Activated T-helper 1 cell treated with anti-CD3 and anti-CD28 coated beads, Interleukin-12 subunit alpha, Interleukin-12 subunit beta, Interleukin-2, Interleukin-4 antibody, amounts not matched to agents 30 ng/mL and 10 ng/mL and 1 ng/mL, durations not matched to agents 14 hours and 24 hours and 36 hours (primary cell): ENCODE measurements around the gene GALNT17. TPM values are rescaled to one million over a fixed set of nuclear protein-coding genes. Genes with fewer than 3 reads are reported as not detected.
"Not testable (repeated sequence)": the region's sequence is repeated elsewhere in the genome, so short reads cannot be mapped to it uniquely, and the experiment has no call there.

Experiments used
- DNase-seq: peaks from one replicate; pipeline ENCODE4 v3.0.0; 2021; ENCODE audit warnings: low spot score
- H3K27ac Mint-ChIP-seq: one replicate; pipeline ENCODE4 v1.8.0; 2021; ENCODE audit warnings: mild to moderate bottlenecking, mixed read lengths
- H3K27me3 Mint-ChIP-seq: one replicate; pipeline ENCODE4 v1.8.0; 2022; ENCODE audit warnings: mild to moderate bottlenecking, moderate library complexity, mixed read lengths; ENCODE audit not compliant: insufficient read depth
- H3K36me3 Mint-ChIP-seq: one replicate; pipeline ENCODE4 v1.8.0; 2021; ENCODE audit warnings: low read depth, mixed read lengths
- H3K4me1 Mint-ChIP-seq: one replicate; pipeline ENCODE4 v1.8.0; 2021; ENCODE audit warnings: low read depth, mixed read lengths
- H3K4me3 Mint-ChIP-seq: one replicate; pipeline ENCODE4 v1.8.0; 2021; ENCODE audit warnings: mild to moderate bottlenecking, moderate library complexity, mixed read lengths
- H3K9me3 Mint-ChIP-seq: one replicate; pipeline ENCODE4 v1.8.0; 2021; ENCODE audit warnings: mixed read lengths
- intact Hi-C: fragments of 100-400 bp; cut with micrococcal nuclease; formaldehyde crosslinking; loops from one replicate; pipeline ENCODE4 v1.15.1; 2024
- total RNA-seq: library from RNA; stranded (reverse); gene quantifications from 2 replicates; pipeline ENCODE4 v1.2.3, GENCODE V29; 2022

GALNT17 gene
- total RNA-seq, 1 donor from 2014 or later: not detected

GRCh38 chr7:71625545-71625944 lies 493.6 kb downstream of the GALNT17 start:
- Mint-ChIP-seq H3K27ac (no peak overlapping the region), H3K4me3 (no peak overlapping the region), H3K9me3 (peaks cover 24% of the 10 kb centered on the region), H3K4me1 (no peaks in the 10 kb centered on the region), H3K27me3 (no peaks in the 10 kb centered on the region), H3K36me3 (no peaks in the 10 kb centered on the region)
- no peak for DNase-seq
- intact Hi-C loops: no loop called here

DNA sequence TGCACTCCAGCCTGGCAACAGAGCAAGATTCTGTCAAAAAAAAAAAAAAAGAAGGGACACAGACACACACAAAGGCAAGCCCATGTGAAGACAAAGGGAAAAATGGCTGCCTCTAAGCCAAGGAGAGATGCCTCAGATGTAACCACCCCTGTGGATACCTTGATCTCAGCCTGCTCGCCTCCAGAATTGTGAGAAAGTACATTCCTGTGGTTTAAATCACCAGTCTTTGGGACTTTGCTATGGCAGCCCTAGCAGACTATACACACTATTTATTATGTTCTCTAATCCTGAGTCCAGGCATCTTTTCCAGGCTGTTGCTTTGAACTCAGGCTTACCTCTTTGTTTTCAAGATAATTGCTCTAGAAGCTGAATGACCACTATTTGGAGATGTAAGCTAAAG lies 494.3 kb downstream of the GALNT17 start:
- H3K27ac Mint-ChIP-seq: no peak overlapping the region
- DNase-seq: no peak
- H3K36me3 Mint-ChIP-seq: no peaks in the 10 kb centered on the region
- H3K4me1 Mint-ChIP-seq: no peaks in the 10 kb centered on the region
- no peak overlapping the region for H3K4me3 Mint-ChIP-seq
- no peaks in the 10 kb centered on the region for H3K27me3 Mint-ChIP-seq
- intact Hi-C loops: no loop called here
- peaks cover 25% of the 10 kb centered on the region for H3K9me3 Mint-ChIP-seq

DNA sequence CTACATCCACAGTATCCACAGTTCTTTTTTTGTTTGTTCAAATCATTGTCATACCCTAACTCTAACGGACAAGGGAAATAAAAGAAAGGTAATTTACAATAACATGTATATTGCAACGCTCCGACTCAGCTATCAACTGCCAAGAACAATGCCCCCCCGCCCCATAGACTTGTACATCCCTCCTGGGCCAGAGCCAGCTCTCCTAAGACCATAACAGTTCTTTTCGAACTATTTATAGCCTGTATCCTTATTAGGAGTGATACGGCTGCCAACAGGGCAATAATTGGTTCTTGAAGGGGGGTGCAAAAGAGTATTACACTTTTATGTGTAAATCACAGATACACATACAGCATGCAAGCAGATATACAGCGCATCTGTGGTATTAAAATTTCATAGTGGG lies 495.7 kb downstream of the GALNT17 start:
- H3K27ac Mint-ChIP-seq: no peak overlapping the region
- H3K36me3 Mint-ChIP-seq: no peaks in the 10 kb centered on the region
- no peak for DNase-seq
- H3K4me1 Mint-ChIP-seq: no peaks in the 10 kb centered on the region
- intact Hi-C loops: no loop called here
- peaks cover 28% of the 10 kb centered on the region for H3K9me3 Mint-ChIP-seq
- H3K4me3 Mint-ChIP-seq: no peak overlapping the region
- H3K27me3 Mint-ChIP-seq: no peaks in the 10 kb centered on the region

GRCh38 chr7:71630516-71630915 lies 498.6 kb downstream of the GALNT17 start:
- Mint-ChIP-seq H3K4me1 (no peaks in the 10 kb centered on the region), H3K9me3 (peaks cover 32% of the 10 kb centered on the region), H3K27ac (no peak overlapping the region), H3K4me3 (no peak overlapping the region), H3K27me3 (no peaks in the 10 kb centered on the region), H3K36me3 (no peaks in the 10 kb centered on the region)
- no peak for DNase-seq
- intact Hi-C loops: no loop called here

DNA sequence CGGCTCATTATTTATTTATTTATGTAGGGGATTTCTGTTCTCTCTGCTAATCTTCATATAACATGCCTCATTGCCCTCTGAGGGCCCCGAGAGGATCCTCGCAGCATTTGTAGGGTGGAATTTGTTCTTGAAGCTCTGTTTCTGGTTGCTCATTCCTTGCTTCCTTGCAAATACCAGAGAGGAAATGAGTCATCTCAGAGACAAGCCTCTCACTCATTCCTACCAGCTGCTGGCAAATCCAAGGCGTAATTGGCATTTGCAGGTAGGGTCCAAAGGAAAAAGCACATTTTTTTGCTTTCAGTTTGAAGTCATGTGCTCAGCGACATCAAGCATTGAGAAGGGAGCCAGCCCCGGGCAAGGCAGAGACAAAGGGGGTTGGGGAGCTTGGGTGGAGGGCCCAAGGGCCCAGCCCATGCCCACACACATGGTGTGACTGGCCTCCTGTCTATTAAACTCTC lies 501.6 kb downstream of the GALNT17 start:
- no peak for DNase-seq
- no peak overlapping the region for H3K27ac Mint-ChIP-seq
- H3K27me3 Mint-ChIP-seq: no peaks in the 10 kb centered on the region
- no peaks in the 10 kb centered on the region for H3K36me3 Mint-ChIP-seq
- H3K4me3 Mint-ChIP-seq: no peak overlapping the region
- intact Hi-C loops: no loop called here
- peaks cover 38% of the 10 kb centered on the region for H3K9me3 Mint-ChIP-seq
- H3K4me1 Mint-ChIP-seq: no peaks in the 10 kb centered on the region

DNA sequence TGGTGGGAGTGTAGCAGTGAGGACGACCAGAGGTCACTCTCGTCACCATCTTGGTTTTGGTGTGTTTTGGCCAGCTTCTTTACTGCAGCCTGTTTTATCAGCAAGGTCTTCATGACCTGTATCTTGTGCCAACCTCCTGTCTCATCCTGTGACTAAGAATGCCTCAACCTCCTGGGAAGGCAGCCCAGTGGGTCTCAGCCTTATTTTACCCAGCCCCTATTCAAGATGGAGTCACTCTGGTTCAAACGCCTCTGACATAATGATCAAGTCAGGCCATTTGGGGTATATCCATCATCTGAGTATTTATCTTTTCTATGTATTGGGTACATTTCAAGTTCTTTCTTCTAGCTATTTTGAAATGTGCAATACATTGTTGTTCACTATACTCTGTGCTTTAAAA lies 503.9 kb downstream of the GALNT17 start:
- H3K4me3 Mint-ChIP-seq, intact Hi-C loops, H3K27me3 Mint-ChIP-seq, DNase-seq, H3K27ac Mint-ChIP-seq, H3K4me1 Mint-ChIP-seq, H3K36me3 Mint-ChIP-seq: not testable (repeated sequence)
- H3K9me3 Mint-ChIP-seq: peaks cover 38% of the 10 kb centered on the region

- intact Hi-C loops: no loop called here
- Mint-ChIP-seq H3K36me3 (no peaks in the 10 kb centered on the region), H3K4me1 (no peaks in the 10 kb centered on the region), H3K27me3 (no peaks in the 10 kb centered on the region), H3K9me3 (peaks cover 36% of the 10 kb centered on the region), H3K4me3 (no peak overlapping the region), H3K27ac (no peak overlapping the region)
- no peak for DNase-seq
Measured at GRCh38 chr7:71636329-71636728, 504.4 kb downstream of the GALNT17 start.

- Mint-ChIP-seq H3K9me3 (peaks cover 34% of the 10 kb centered on the region), H3K27ac (no peak overlapping the region)
Measured at GRCh38 chr7:71637578-71637977, 505.6 kb downstream of the GALNT17 start.

DNA sequence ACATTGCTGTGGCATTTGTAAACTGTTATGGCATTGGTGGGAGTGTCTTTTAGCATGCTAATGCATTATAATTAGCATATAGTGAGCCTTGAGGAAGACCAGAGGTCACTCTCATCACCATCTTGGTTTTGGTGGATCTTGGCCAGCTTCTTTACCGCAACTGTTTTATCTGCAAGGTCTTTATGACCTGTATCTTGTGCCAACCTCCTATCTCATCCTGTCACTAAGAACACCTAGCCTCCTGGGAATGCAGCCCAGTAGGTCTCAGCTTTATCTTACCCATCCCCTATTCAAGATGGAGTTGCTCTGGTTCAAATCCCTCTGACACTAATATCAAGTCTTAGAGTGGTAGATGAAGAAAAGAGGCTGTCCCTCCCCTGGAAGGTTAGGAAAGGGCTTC lies 506.2 kb downstream of the GALNT17 start:
- H3K27me3 Mint-ChIP-seq: no peaks in the 10 kb centered on the region
- no peak overlapping the region for H3K27ac Mint-ChIP-seq
- peaks cover 38% of the 10 kb centered on the region for H3K9me3 Mint-ChIP-seq
- H3K4me3 Mint-ChIP-seq: no peak overlapping the region
- DNase-seq: no peak
- H3K36me3 Mint-ChIP-seq: no peaks in the 10 kb centered on the region
- intact Hi-C loops: no loop called here
- H3K4me1 Mint-ChIP-seq: no peaks in the 10 kb centered on the region

More at GRCh38 chr7:71637578-71637977, 505.6 kb downstream of the GALNT17 start:
- Mint-ChIP-seq H3K4me1 (no peaks in the 10 kb centered on the region), H3K36me3 (no peaks in the 10 kb centered on the region), H3K27me3 (no peaks in the 10 kb centered on the region), H3K4me3 (no peak overlapping the region)
- intact Hi-C loops: no loop called here
- DNase-seq: no peak

- no peak for DNase-seq
- H3K4me3 Mint-ChIP-seq: no peak overlapping the region
- intact Hi-C loops: no loop called here
- no peaks in the 10 kb centered on the region for H3K4me1 Mint-ChIP-seq
- peaks cover 35% of the 10 kb centered on the region for H3K9me3 Mint-ChIP-seq
- no peaks in the 10 kb centered on the region for H3K27me3 Mint-ChIP-seq
- H3K27ac Mint-ChIP-seq: no peak overlapping the region
- no peaks in the 10 kb centered on the region for H3K36me3 Mint-ChIP-seq
Measured at GRCh38 chr7:71639382-71640085, 507.6 kb downstream of the GALNT17 start.

GRCh38 chr7:71643031-71643430 lies 511.1 kb downstream of the GALNT17 start:
- H3K27ac Mint-ChIP-seq, H3K4me3 Mint-ChIP-seq, H3K27me3 Mint-ChIP-seq, DNase-seq, intact Hi-C loops, H3K4me1 Mint-ChIP-seq, H3K36me3 Mint-ChIP-seq: not testable (repeated sequence)
- H3K9me3 Mint-ChIP-seq: peaks cover 36% of the 10 kb centered on the region

DNA sequence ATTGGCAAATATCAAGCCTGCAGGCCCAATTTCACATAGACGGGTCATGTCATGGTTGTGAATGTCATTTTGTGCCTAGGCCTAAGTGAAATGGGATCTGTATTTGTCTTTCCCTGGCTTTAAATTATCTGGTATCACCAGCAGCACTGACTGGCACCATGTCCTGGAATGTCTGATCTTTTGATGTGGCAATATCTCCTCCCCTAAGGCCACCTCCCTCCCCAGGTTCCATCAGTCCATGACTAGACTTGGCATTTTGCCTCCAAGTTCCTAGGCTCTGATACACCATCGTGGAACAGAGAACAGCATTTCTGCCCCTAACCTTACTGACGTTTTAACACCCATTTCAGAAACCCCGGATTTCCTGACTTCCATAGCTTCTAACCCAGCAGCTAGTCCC lies 513.9 kb downstream of the GALNT17 start:
- H3K27ac Mint-ChIP-seq: no peak overlapping the region
- peaks cover 44% of the 10 kb centered on the region for H3K9me3 Mint-ChIP-seq
- intact Hi-C loops: no loop called here
- H3K27me3 Mint-ChIP-seq: no peaks in the 10 kb centered on the region
- H3K4me1 Mint-ChIP-seq: no peaks in the 10 kb centered on the region
- H3K36me3 Mint-ChIP-seq: no peaks in the 10 kb centered on the region
- no peak for DNase-seq
- H3K4me3 Mint-ChIP-seq: no peak overlapping the region

DNA sequence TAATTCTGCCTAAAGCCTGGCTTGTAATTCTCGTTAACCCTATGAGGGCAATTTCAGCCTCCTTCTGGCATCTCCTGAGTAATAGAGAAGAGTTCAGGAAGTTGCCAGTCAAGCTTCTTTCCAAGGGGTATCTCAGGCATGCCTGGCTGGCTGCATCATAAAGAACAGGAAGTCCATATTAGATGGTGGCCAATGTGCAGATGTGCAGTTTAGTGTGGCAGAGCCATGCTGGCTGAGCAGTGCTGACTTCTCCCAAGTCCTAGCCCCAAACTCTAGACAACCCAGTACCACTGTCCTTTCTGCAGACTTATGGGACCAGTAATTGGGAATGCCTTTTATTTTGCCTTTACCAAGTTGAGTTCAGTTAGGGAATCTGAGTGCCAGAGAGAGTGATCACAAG lies 517.9 kb downstream of the GALNT17 start:
- Mint-ChIP-seq H3K4me1 (no peaks in the 10 kb centered on the region), H3K27me3 (no peaks in the 10 kb centered on the region), H3K27ac (no peak overlapping the region), H3K4me3 (no peak overlapping the region), H3K36me3 (no peaks in the 10 kb centered on the region), H3K9me3 (peaks cover 34% of the 10 kb centered on the region)
- intact Hi-C loops: no loop called here
- DNase-seq: no peak
